H1 (cell line): ENCODE data around the gene TTC21A. TPM values are rescaled to one million over a fixed set of nuclear protein-coding genes. Genes with fewer than 3 reads are reported as not detected.
A peak's percentile ranks its signal among the peaks of the same experiment; 100 is the strongest.

ENCODE experiments used
- CTCF ChIA-PET: fragments of 300-600 bp; sonication (Branson Sonifier 250); formaldehyde crosslinking; loops from one replicate; lab custom pipeline; 2021; ENCODE audit not compliant: partially characterized antibody; lab: Charles Lee
- POLR2A ChIA-PET: fragments of 300-600 bp; sonication (Branson Sonifier 250); formaldehyde crosslinking; loops from one replicate; lab custom pipeline; 2021; ENCODE audit warnings: inconsistent platforms; ENCODE audit not compliant: partially characterized antibody; lab: Charles Lee
- DNase-seq, 2 experiments: peaks; one replicate each; pipeline versions ENCODE4 v3.0.0 to v3.0.0-alpha.2; 2010 to 2022; ENCODE audit warnings: low spot score in 2 of 2, low read depth in 1 of 2, mixed read lengths in 1 of 2
- FAIRE-seq: peaks from 2 replicates; lab custom pipeline; 2011; peaks lifted over from hg19 to GRCh38; lab: Jason Lieb, UNC
- H2AFZ ChIP-seq: 2 replicates; pipeline ENCODE4 v1.8.1; 2012; ENCODE audit warnings: low read length, inconsistent platforms
- H2AK5ac ChIP-seq: 2 replicates; pipeline ENCODE4 v1.6.1; 2013; ENCODE audit warnings: low read depth, low read length
- H2BK120ac ChIP-seq: replicated peaks from 2 replicates; pipeline ENCODE3; 2013; ENCODE audit warnings: low read depth, low read length, inconsistent platforms
- H2BK12ac ChIP-seq: 2 replicates; pipeline ENCODE4 v1.6.1; 2013; ENCODE audit warnings: low read depth, low read length
- H2BK15ac ChIP-seq: 2 replicates; pipeline ENCODE4 v1.6.1; 2013; ENCODE audit warnings: low read length
- H2BK20ac ChIP-seq: 2 replicates; pipeline ENCODE4 v1.6.1; 2013; ENCODE audit warnings: low read length
- H2BK5ac ChIP-seq: 2 replicates; pipeline ENCODE4 v1.6.1; 2013; ENCODE audit warnings: low read depth, low read length
- H3K14ac ChIP-seq: 2 replicates; pipeline ENCODE4 v1.6.1; 2013; ENCODE audit warnings: inconsistent platforms; ENCODE audit not compliant: insufficient read length
- H3K18ac ChIP-seq: 2 replicates; pipeline ENCODE4 v1.6.1; 2013; ENCODE audit warnings: low read length; ENCODE audit errors: extremely low read depth
- H3K23ac ChIP-seq: 2 replicates; pipeline ENCODE4 v1.6.1; 2013; ENCODE audit warnings: inconsistent platforms; ENCODE audit not compliant: insufficient read length
- H3K23me2 ChIP-seq: 2 replicates; pipeline ENCODE4 v1.6.1; 2013; ENCODE audit warnings: low read depth, low read length
- H3K27ac ChIP-seq: 2 replicates; pipeline ENCODE4 v1.6.1; 2011; ENCODE audit warnings: low read depth, low read length, inconsistent platforms
- H3K27me3 ChIP-seq, 4 experiments: replicated peaks in 1 of 4; 1 replicate in 1 of 4; 2 replicates in 3 of 4; pipeline versions ENCODE4 v1.6.1 to v1.8.1; 2011 to 2013; ENCODE audit warnings: low read length in 3 of 4, mild to moderate bottlenecking in 3 of 4, inconsistent platforms in 2 of 4, mixed read lengths in 2 of 4, moderate library complexity in 1 of 4; ENCODE audit not compliant: control insufficient read depth in 3 of 4, insufficient read depth in 3 of 4; ENCODE audit errors: extremely low read depth in 1 of 4
- H3K36me3 ChIP-seq, 4 experiments: 2 replicates each; pipeline versions ENCODE4 v1.6.1 to v1.8.1; 2011 to 2013; ENCODE audit warnings: mild to moderate bottlenecking in 4 of 4, low read length in 3 of 4, moderate library complexity in 2 of 4, control low read depth in 1 of 4, inconsistent platforms in 1 of 4; ENCODE audit not compliant: insufficient read depth in 4 of 4, control insufficient read depth in 2 of 4
- H3K4ac ChIP-seq: replicated peaks from 2 replicates; pipeline ENCODE3; 2013; ENCODE audit warnings: low read length, low read depth, mixed read lengths, inconsistent platforms; ENCODE audit not compliant: insufficient read length
- H3K4me1 ChIP-seq, 4 experiments: replicated peaks in 1 of 4; 1 replicate in 1 of 4; 2 replicates in 3 of 4; pipeline versions ENCODE4 v1.6.1 to v1.8.1; 2011 to 2013; ENCODE audit warnings: low read length in 3 of 4, inconsistent platforms in 2 of 4, mixed read lengths in 1 of 4; ENCODE audit not compliant: insufficient read depth in 4 of 4, control insufficient read depth in 3 of 4
- H3K4me2 ChIP-seq, 2 experiments: 2 replicates each; pipeline versions ENCODE4 v1.6.1 to v1.8.1; 2011 to 2013; ENCODE audit warnings: low read depth in 2 of 2, low read length in 2 of 2, control low read depth in 1 of 2, inconsistent platforms in 1 of 2, mild to moderate bottlenecking in 1 of 2; ENCODE audit not compliant: insufficient read depth in 1 of 2
- H3K4me3 ChIP-seq, 4 experiments: fragments of 200-600, 300-600 bp in 1 of 4; sonication (generic), shearing (Covaris generic), sonication (Bioruptor Twin) in 1 of 4; 2 replicates each; pipeline versions ENCODE4 v1.5.1 to v1.8.1; 2011 to 2016; ENCODE audit warnings: low read length in 4 of 4, low read depth in 3 of 4, control low read depth in 2 of 4, inconsistent platforms in 2 of 4, mild to moderate bottlenecking in 2 of 4, mixed read lengths in 1 of 4, moderate library complexity in 1 of 4; ENCODE audit not compliant: insufficient read depth in 2 of 4; ENCODE audit errors: extremely low read depth in 1 of 4
- H3K56ac ChIP-seq: replicated peaks from 2 replicates; pipeline ENCODE3; 2013; ENCODE audit warnings: low read depth, mild to moderate bottlenecking, mixed read lengths, low read length, inconsistent platforms; ENCODE audit not compliant: insufficient read length
- H3K79me1 ChIP-seq: 2 replicates; pipeline ENCODE4 v1.6.1; 2013; ENCODE audit warnings: low read depth, low read length, control low read depth
- H3K79me2 ChIP-seq, 2 experiments: 2 replicates each; pipeline versions ENCODE4 v1.6.1 to v1.8.1; 2012 to 2013; ENCODE audit warnings: low read length in 2 of 2, mild to moderate bottlenecking in 2 of 2, inconsistent platforms in 1 of 2; ENCODE audit not compliant: insufficient read depth in 2 of 2, control insufficient read depth in 1 of 2
- H3K9ac ChIP-seq, 4 experiments: replicated peaks in 1 of 4; 1 replicate in 1 of 4; 2 replicates in 3 of 4; pipeline versions ENCODE4 v1.6.1 to v1.8.1; 2011 to 2013; ENCODE audit warnings: low read depth in 3 of 4, low read length in 3 of 4, control low read depth in 2 of 4, mild to moderate bottlenecking in 2 of 4, moderate library complexity in 2 of 4, inconsistent platforms in 1 of 4; ENCODE audit errors: extremely low read depth in 1 of 4
- H3K9me3 ChIP-seq, 2 experiments: 2 replicates each; pipeline versions ENCODE4 v1.6.1 to v1.8.1; 2012 to 2013; ENCODE audit warnings: mild to moderate bottlenecking in 2 of 2, moderate library complexity in 2 of 2, control low read depth in 1 of 2, inconsistent platforms in 1 of 2, low read depth in 1 of 2, low read length in 1 of 2, mixed read lengths in 1 of 2; ENCODE audit not compliant: insufficient read depth in 2 of 2
- H4K20me1 ChIP-seq, 2 experiments: replicated peaks in 1 of 2; 2 replicates each; pipeline versions ENCODE3 to v1.8.1; 2011 to 2013; ENCODE audit warnings: inconsistent platforms in 2 of 2, low read length in 2 of 2, mild to moderate bottlenecking in 1 of 2; ENCODE audit not compliant: insufficient read depth in 2 of 2, control insufficient read depth in 1 of 2
- H4K5ac ChIP-seq: 2 replicates; pipeline ENCODE4 v1.6.1; 2013; ENCODE audit warnings: low read length, low read depth, mixed read lengths, inconsistent platforms; ENCODE audit not compliant: insufficient read length
- H4K8ac ChIP-seq: 2 replicates; pipeline ENCODE4 v1.8.0; 2013; ENCODE audit warnings: mild to moderate bottlenecking, moderate library complexity, low read length, inconsistent platforms; ENCODE audit not compliant: insufficient read depth; ENCODE audit errors: extremely low read depth
- H4K91ac ChIP-seq: replicated peaks from 2 replicates; pipeline ENCODE3; 2013; ENCODE audit warnings: low read length, mixed read lengths, inconsistent platforms; ENCODE audit not compliant: insufficient read length
- CEBPB ChIP-seq: IDR thresholded peaks from 2 replicates; pipeline ENCODE4 v1.6.1; 2012; ENCODE audit warnings: low read depth, low read length
- CHD1 ChIP-seq: IDR thresholded peaks from 2 replicates; pipeline ENCODE4 v1.6.1; 2012; ENCODE audit warnings: low read depth, low read length, improper control_type of control experiment
- CTBP2 ChIP-seq: IDR thresholded peaks from 2 replicates; pipeline ENCODE4 v1.7.0; 2011; ENCODE audit warnings: borderline replicate concordance, mild to moderate bottlenecking, moderate library complexity, mixed read lengths, low read length; ENCODE audit not compliant: insufficient read depth, insufficient read length
- HDAC2 ChIP-seq, 2 experiments: fragments of 300-600 bp in 1 of 2; sonication (generic) in 1 of 2; IDR thresholded peaks; 2 replicates each; pipeline ENCODE4 v1.6.1; 2011 to 2012; ENCODE audit warnings: low read depth in 2 of 2, low read length in 2 of 2, mild to moderate bottlenecking in 2 of 2, moderate library complexity in 2 of 2, borderline replicate concordance in 1 of 2, inconsistent platforms in 1 of 2
- KDM4A ChIP-seq: IDR thresholded peaks from one replicate; pipeline ENCODE4 v1.7.1; 2012; ENCODE audit warnings: low read depth, mild to moderate bottlenecking, moderate library complexity, low read length, inconsistent platforms; ENCODE audit not compliant: severe bottlenecking
- MAFK ChIP-seq: IDR thresholded peaks from 2 replicates; pipeline ENCODE4 v1.6.1; 2012; ENCODE audit warnings: low read depth, mild to moderate bottlenecking, improper control_type of control experiment, low read length
- POLR2AphosphoS5 ChIP-seq: IDR thresholded peaks from 2 replicates; pipeline ENCODE4 v1.6.1; 2011; ENCODE audit warnings: low read depth, low read length
- POU5F1 ChIP-seq: IDR thresholded peaks from 2 replicates; pipeline ENCODE4 v1.6.1; 2011; ENCODE audit warnings: low read depth, mild to moderate bottlenecking, low read length, moderate library complexity
- SIX5 ChIP-seq: IDR thresholded peaks from 2 replicates; pipeline ENCODE4 v1.6.1; 2011; ENCODE audit warnings: mild to moderate bottlenecking, low read depth, low read length
- TCF12 ChIP-seq: IDR thresholded peaks from 2 replicates; pipeline ENCODE4 v1.6.1; 2011; ENCODE audit warnings: low read depth, mild to moderate bottlenecking, low read length
- USF2 ChIP-seq: IDR thresholded peaks from 2 replicates; pipeline ENCODE4 v1.6.1; 2011; ENCODE audit warnings: low read length, improper control_type of control experiment
- whole genome bisulfite sequencing, 2 experiments: shearing (Covaris generic) in 1 of 2; methylation state at CpG; one replicate each; pipeline versions ENCODE4 v1.1.6 to v1.1.7; 2013 to 2015; ENCODE audit warnings: low lambda C conversion rate in 2 of 2, mixed read lengths in 2 of 2, inconsistent platforms in 1 of 2, low coverage in 1 of 2, missing lambda C conversion rate in 1 of 2; ENCODE audit not compliant: insufficient replicate concordance in 2 of 2, insufficient coverage in 1 of 2, insufficient read length in 1 of 2; ENCODE audit errors: extremely low coverage in 1 of 2, missing lambda C conversion rate in 1 of 2; 5-methylcytosine and 5-hydroxymethylcytosine counted together
- polyA plus RNA-seq, 7 experiments: library from polyadenylated mRNA; depleted of rRNA in 3 of 7; stranded (reverse) in 5 of 7; unstranded in 2 of 7; fragments of >200 nt in 5 of 7; fragments of 200-250 nt in 2 of 7; gene quantifications; 1 replicate in 5 of 7; 2 replicates in 1 of 7; 4 replicates in 1 of 7; pipeline versions ENCODE4 v1.2.1 to v1.2.3, GENCODE V29; 2011 to 2013; ENCODE audit warnings: missing spikeins in 2 of 7, mixed read lengths in 2 of 7
- total RNA-seq: library from RNA; stranded (reverse); fragmentation: NEBNext Ultra II Directional; extraction: Animal tissue kit (Norgen Biotek cat#: 25700); gene quantifications from 2 replicates; pipeline ENCODE4 v1.2.1, GENCODE V29; 2021
- TF ChIP-seq, protein P1 (sequence below): IDR thresholded peaks from 2 replicates; pipeline ENCODE4 v1.6.1; 2012; ENCODE audit warnings: inconsistent platforms

Gene TTC21A
- total and polyA plus RNA-seq, 2 of the 8 experiments (the other 6 are each of a cell fraction or from before 2014, with no cell fraction given) = 2.3 to 2.8 TPM

DNA sequence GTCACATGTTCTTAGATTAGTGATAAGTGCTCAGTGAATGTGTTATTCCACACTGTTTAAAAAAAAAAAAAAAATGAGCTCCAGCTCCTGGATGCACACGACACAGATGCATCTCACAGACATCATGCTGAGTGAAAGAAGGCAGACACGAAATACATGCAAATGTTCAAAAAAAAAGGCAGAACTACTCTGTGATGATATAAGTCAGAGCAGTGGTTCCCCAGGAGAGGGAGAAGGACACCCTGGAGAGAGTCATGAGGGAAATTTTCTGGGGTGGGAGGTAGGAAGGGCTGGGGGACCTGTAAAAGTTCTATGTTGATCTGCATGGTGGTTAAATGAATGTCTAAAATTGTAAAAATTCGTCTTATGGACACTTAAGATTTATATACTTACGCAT is 41.6 kb downstream of the TTC21A start:
- POLR2A ChIA-PET = interaction anchor here (2.9 kb wide), 1 partner anchor 8 kb away, joined by 16 read pairs; no protein-coding TSS in a partner anchor
- Histone ChIP-seq H3K23ac (no peak overlapping the region), H2AFZ (no peak overlapping the region), H3K9me3 (no peaks in the 10 kb centered on the region), H2BK5ac (0 out of 2 replicates have a peak overlapping the region, but pooled peaks have one; percentile 96), H2BK15ac (peak overlapping the region; percentile 61; the same call in 1 of the 2 replicates), H3K56ac (no peak overlapping the region), H2BK20ac (no peak overlapping the region), H3K4me1 (peaks cover 17 to 54% (median 36%) of the 10 kb centered on the region in 4 experiments), H3K23me2 (peaks cover 17% of the 10 kb centered on the region), H3K79me2 (peaks cover 14 to 44% of the 10 kb centered on the region in 2 experiments), H3K4ac (no peak overlapping the region), H2AK5ac (no peak overlapping the region), H3K4me3 (no peak overlapping the region), H3K18ac (peak overlapping the region; percentile 2; the same call in 1 of the 2 replicates), H3K27ac (no peak overlapping the region), H4K8ac (no peak overlapping the region), H4K91ac (no peak overlapping the region), H4K5ac (no peak overlapping the region), H3K36me3 (peaks cover 3 to 22% (median 9%) of the 10 kb centered on the region in 4 experiments; a peak in 5 of 8 replicates), H4K20me1 (peaks cover 7 to 36% of the 10 kb centered on the region in 2 experiments), H3K27me3 (no peaks in the 10 kb centered on the region), H3K9ac (no peak overlapping the region), H2BK12ac (no peak overlapping the region), H3K4me2 (peak overlapping the region in 1 of 2 experiments; percentile 9; a peak in 2 of 4 replicates), H2BK120ac (no peak overlapping the region), H3K79me1 (peaks cover 16% of the 10 kb centered on the region; the same call in 1 of the 2 replicates), H3K14ac (no peak overlapping the region)
- no peak for DNase-seq
- CTCF ChIA-PET = interaction anchor here (0.6 to 2.2 kb wide), 4 partner anchors 8 to 40 kb away, joined by 3 to 8 read pairs (median 4); no protein-coding TSS in a partner anchor
- WGBS, 2 experiments = 80% methylated on average over 4 of the region's 4 CpGs; no CpG with 5 or more reads in 1 of the 2 experiments
- FAIRE-seq = no peak
- no peak for TF ChIP-seq HDAC2 (IDR thresholded peaks at IDR 0.05; ENCODE audit: borderline replicate concordance in 1 of 2, low read depth in 2 of 2, low read length in 2 of 2)
- TF ChIP-seq USF2 = no peak
- no peak for TF ChIP-seq SIX5
- TF ChIP-seq TCF12 = no peak
- TF ChIP-seq POU5F1 = no peak
- no peak for TF ChIP-seq MAFK
- TF ChIP-seq, protein P1, sequence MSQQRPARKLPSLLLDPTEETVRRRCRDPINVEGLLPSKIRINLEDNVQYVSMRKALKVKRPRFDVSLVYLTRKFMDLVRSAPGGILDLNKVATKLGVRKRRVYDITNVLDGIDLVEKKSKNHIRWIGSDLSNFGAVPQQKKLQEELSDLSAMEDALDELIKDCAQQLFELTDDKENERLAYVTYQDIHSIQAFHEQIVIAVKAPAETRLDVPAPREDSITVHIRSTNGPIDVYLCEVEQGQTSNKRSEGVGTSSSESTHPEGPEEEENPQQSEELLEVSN = no peak
- TF ChIP-seq CHD1 = no peak
- no peak for TF ChIP-seq CTBP2
- no peak for TF ChIP-seq POLR2AphosphoS5
- no peak for TF ChIP-seq KDM4A
- TF ChIP-seq CEBPB = no peak
